GM23338 (cell line): ENCODE results near the gene SAMD10. TPM values are rescaled to one million over a fixed set of nuclear protein-coding genes. Genes with fewer than 3 reads are reported as not detected.

ENCODE experiments used
- ATAC-seq: fragments of 200-7000 bp; cut with Tn5 transposase; 3 replicates; pipeline ENCODE4 v1.9.1; 2020
- DNase-seq: peaks from one replicate; pipeline ENCODE4 v3.0.0-alpha.2; 2015; ENCODE audit warnings: low spot score
- H2AFZ ChIP-seq: fragments of 200-600 bp; sonication (generic); 2 replicates; pipeline ENCODE4 v1.8.0; 2016; ENCODE audit warnings: antibody characterized with exemption, mild to moderate bottlenecking, moderate library complexity
- H3F3A ChIP-seq: fragments of 200-600 bp; sonication (generic); replicated peaks from 2 replicates; pipeline ENCODE4 v1.8.0; 2017; ENCODE audit warnings: antibody characterized with exemption, mixed run types, low read depth
- H3K27ac ChIP-seq: fragments of 200-600 bp; sonication (generic); 2 replicates; pipeline ENCODE4 v1.6.1; 2016; ENCODE audit warnings: low read depth
- H3K27me3 ChIP-seq: fragments of 200-600 bp; sonication (generic); 2 replicates; pipeline ENCODE4 v1.8.0; 2016; ENCODE audit warnings: mild to moderate bottlenecking, mixed run types, moderate library complexity; ENCODE audit not compliant: insufficient read depth
- H3K36me3 ChIP-seq: fragments of 200-600 bp; sonication (generic); 2 replicates; pipeline ENCODE4 v1.8.0; 2016; ENCODE audit warnings: mild to moderate bottlenecking; ENCODE audit not compliant: insufficient read depth
- H3K4me1 ChIP-seq: fragments of 200-600 bp; sonication (generic); 2 replicates; pipeline ENCODE4 v1.8.0; 2016; ENCODE audit warnings: mild to moderate bottlenecking, moderate library complexity; ENCODE audit not compliant: insufficient read depth
- H3K4me2 ChIP-seq: fragments of 200-600 bp; sonication (generic); 2 replicates; pipeline ENCODE4 v1.7.1; 2017; ENCODE audit warnings: mixed run types
- H3K4me3 ChIP-seq: fragments of 200-600 bp; sonication (generic); 2 replicates; pipeline ENCODE4 v1.6.1; 2016; ENCODE audit warnings: mixed run types
- H3K79me2 ChIP-seq: fragments of 200-600 bp; sonication (generic); replicated peaks from 2 replicates; pipeline ENCODE4 v1.8.0; 2017; ENCODE audit warnings: mild to moderate bottlenecking; ENCODE audit not compliant: insufficient read depth
- H3K9me2 ChIP-seq: fragments of 200-600 bp; sonication (generic); 2 replicates; pipeline ENCODE4 v1.8.0; 2017; ENCODE audit not compliant: insufficient read depth
- H4K20me1 ChIP-seq: fragments of 200-600 bp; sonication (generic); replicated peaks from 2 replicates; pipeline ENCODE4 v1.8.0; 2017; ENCODE audit warnings: mild to moderate bottlenecking; ENCODE audit not compliant: insufficient read depth
- H3K27ac Mint-ChIP-seq: 2 replicates; pipeline ENCODE4 v1.8.0; 2020; ENCODE audit warnings: inconsistent platforms, mild to moderate bottlenecking, moderate library complexity, mixed read lengths
- H3K27me3 Mint-ChIP-seq: 3 replicates; pipeline ENCODE4 v1.8.0; 2022; ENCODE audit warnings: low read depth, mild to moderate bottlenecking, moderate library complexity, mixed read lengths, inconsistent platforms; ENCODE audit not compliant: insufficient read depth, poor library complexity
- H3K36me3 Mint-ChIP-seq: 3 replicates; pipeline ENCODE4 v1.8.0; 2021; ENCODE audit warnings: low read depth, mild to moderate bottlenecking, inconsistent platforms, moderate library complexity, mixed read lengths
- H3K4me1 Mint-ChIP-seq: 3 replicates; pipeline ENCODE4 v1.8.0; 2020; ENCODE audit warnings: mild to moderate bottlenecking, inconsistent platforms, mixed read lengths
- H3K4me3 Mint-ChIP-seq: 3 replicates; pipeline ENCODE4 v1.8.0; 2021; ENCODE audit warnings: moderate library complexity, mild to moderate bottlenecking, inconsistent platforms, mixed read lengths
- H3K9me3 Mint-ChIP-seq: 3 replicates; pipeline ENCODE4 v1.8.0; 2020; ENCODE audit warnings: moderate library complexity, mild to moderate bottlenecking, inconsistent platforms, mixed read lengths
- JUNB ChIP-seq: IDR thresholded peaks from one replicate; pipeline ENCODE4 v1.6.1; 2016; ENCODE audit warnings: antibody characterized with exemption; ENCODE audit not compliant: unreplicated experiment
- NANOG ChIP-seq: IDR thresholded peaks from 2 replicates; pipeline ENCODE4 v1.6.1; 2016; ENCODE audit warnings: antibody characterized with exemption, borderline replicate concordance
- POLR2AphosphoS5 ChIP-seq: IDR thresholded peaks from 2 replicates; pipeline ENCODE4 v1.6.1; 2016; ENCODE audit warnings: antibody characterized with exemption, low read depth
- STAT1 ChIP-seq: IDR thresholded peaks from one replicate; pipeline ENCODE4 v1.6.1; 2016; ENCODE audit warnings: antibody characterized with exemption; ENCODE audit not compliant: unreplicated experiment
- ZNF331 ChIP-seq: fragments of 250-450 bp; sonication (Bioruptor Pico); IDR thresholded peaks from 2 replicates; pipeline ENCODE4 v1.5.0; 2020; ENCODE audit warnings: low read depth, mild to moderate bottlenecking, moderate library complexity
- polyA plus RNA-seq: library from polyadenylated mRNA; unstranded; fragments of >200 nt; fragmentation: Nextera tagmentation; extraction: Ambion mirVana; gene quantifications from 2 replicates; pipeline ENCODE4 v1.2.1, GENCODE V29; 2016
- total RNA-seq: library from RNA; depleted of rRNA; stranded (reverse); fragments of >200 nt; shearing (Covaris generic); gene quantifications from 2 replicates; pipeline ENCODE4 v1.2.3, GENCODE V29; 2014
- TF ChIP-seq, protein P1 (sequence below): IDR thresholded peaks from one replicate; pipeline ENCODE4 v1.6.1; 2018; ENCODE audit warnings: antibody characterized with exemption; ENCODE audit not compliant: unreplicated experiment
- TF ChIP-seq, protein P2 (sequence below): fragments of 250-450 bp; sonication (Bioruptor Pico); IDR thresholded peaks from 2 replicates; pipeline ENCODE4 v1.5.0; 2020; ENCODE audit warnings: mild to moderate bottlenecking, moderate library complexity
- TF ChIP-seq, protein P3 (sequence below), 2 experiments: fragments of 200-600 bp in 1 of 2; sonication (generic) in 1 of 2; conservative IDR thresholded peaks; 2 replicates each; pipeline versions ENCODE4 v1.5.1 to v1.6.1; 2016 to 2017; ENCODE audit warnings: antibody characterized with exemption in 2 of 2, low read depth in 2 of 2, mild to moderate bottlenecking in 2 of 2, moderate library complexity in 1 of 2

SAMD10 gene
- total and polyA plus RNA-seq, 2 experiments from 2014 or later = 2.1 to 7.3 TPM

DNA sequence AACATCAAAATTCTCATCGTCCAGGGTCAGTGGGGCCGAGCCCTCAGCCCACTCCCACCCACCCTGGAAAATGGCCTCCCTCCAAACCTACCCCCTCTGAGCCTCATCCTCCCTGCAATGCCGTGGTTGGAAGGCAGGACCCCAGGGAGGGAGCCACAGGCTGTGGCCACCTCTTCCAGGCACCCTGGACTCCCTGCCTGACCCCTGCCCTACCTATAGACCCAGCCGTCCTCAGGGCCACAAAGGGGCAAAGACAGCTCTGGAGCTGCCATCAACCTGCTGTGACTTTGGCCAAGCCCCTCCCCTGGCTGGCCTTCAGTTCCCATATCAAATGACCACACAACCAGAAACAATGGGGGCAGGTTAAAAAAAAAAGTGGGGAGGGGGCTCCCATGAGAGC is 21.0 kb downstream of the SAMD10 start (continued):
- TF ChIP-seq, protein P1, sequence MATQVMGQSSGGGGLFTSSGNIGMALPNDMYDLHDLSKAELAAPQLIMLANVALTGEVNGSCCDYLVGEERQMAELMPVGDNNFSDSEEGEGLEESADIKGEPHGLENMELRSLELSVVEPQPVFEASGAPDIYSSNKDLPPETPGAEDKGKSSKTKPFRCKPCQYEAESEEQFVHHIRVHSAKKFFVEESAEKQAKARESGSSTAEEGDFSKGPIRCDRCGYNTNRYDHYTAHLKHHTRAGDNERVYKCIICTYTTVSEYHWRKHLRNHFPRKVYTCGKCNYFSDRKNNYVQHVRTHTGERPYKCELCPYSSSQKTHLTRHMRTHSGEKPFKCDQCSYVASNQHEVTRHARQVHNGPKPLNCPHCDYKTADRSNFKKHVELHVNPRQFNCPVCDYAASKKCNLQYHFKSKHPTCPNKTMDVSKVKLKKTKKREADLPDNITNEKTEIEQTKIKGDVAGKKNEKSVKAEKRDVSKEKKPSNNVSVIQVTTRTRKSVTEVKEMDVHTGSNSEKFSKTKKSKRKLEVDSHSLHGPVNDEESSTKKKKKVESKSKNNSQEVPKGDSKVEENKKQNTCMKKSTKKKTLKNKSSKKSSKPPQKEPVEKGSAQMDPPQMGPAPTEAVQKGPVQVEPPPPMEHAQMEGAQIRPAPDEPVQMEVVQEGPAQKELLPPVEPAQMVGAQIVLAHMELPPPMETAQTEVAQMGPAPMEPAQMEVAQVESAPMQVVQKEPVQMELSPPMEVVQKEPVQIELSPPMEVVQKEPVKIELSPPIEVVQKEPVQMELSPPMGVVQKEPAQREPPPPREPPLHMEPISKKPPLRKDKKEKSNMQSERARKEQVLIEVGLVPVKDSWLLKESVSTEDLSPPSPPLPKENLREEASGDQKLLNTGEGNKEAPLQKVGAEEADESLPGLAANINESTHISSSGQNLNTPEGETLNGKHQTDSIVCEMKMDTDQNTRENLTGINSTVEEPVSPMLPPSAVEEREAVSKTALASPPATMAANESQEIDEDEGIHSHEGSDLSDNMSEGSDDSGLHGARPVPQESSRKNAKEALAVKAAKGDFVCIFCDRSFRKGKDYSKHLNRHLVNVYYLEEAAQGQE = no peak

DNA sequence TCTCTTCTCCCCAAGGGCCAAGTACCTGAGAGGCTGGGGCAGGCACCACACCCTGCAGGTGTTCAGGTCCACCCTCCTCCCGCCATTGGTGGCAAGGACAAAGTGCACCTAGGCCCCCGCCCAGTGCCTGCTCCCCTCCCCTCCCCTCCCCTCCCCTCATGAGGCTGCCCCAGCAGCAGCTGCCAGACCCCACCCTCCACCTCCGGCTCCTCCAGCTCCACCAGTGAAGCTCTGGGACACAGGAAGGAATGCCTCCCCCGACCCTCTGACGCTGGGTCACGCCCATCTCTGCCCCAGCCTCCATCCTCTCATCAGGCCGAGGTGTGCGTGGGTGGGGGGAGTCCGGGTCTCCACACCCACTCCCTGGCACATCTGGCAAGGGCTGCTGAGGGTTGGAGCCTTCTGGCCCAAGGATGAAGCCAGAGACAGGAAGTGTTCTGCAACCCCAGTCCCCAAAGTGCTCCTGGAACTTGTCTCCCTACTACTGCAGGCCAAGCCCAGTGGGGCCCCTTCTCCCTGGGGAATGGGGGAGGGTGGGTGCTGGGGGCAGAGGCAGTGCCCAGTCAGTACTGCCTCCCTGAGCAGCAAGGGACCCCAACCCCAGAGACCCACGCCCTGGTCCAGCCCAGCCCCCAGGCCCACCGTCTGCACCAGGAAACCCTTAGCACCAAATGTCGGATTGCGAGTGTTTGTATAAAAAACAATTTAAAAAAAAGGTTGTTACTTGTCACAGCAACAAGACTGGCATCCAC is 21.6 kb downstream of the SAMD10 start:
- Mint-ChIP-seq H3K27ac (peak overlapping the region; percentile 95), H3K36me3 (peaks cover 26% of the 10 kb centered on the region), H3K4me1 (peaks cover 34% of the 10 kb centered on the region), H3K27me3 (peaks cover 14% of the 10 kb centered on the region), H3K4me3 (peak overlapping the region; percentile 83), H3K9me3 (no peaks in the 10 kb centered on the region)
- Histone ChIP-seq H3K36me3 (no peaks in the 10 kb centered on the region), H3K9me2 (no peaks in the 10 kb centered on the region), H3F3A (0 out of 2 replicates have a peak, but pooled peaks cover 11% of the 10 kb centered on the region), H3K4me2 (peak overlapping the region; percentile 99), H3K4me1 (peaks cover 18% of the 10 kb centered on the region), H3K27me3 (no peaks in the 10 kb centered on the region), H3K4me3 (peak overlapping the region; percentile 91), H3K79me2 (peaks cover 30% of the 10 kb centered on the region), H4K20me1 (peaks cover 17% of the 10 kb centered on the region), H3K27ac (peak overlapping the region; percentile 90), H2AFZ (peak overlapping the region; percentile 25; the same call in 1 of the 2 replicates)
- DNase-seq (peak; percentile 92), ATAC-seq (peak; percentile 33)
- TF ChIP-seq, protein P2, sequence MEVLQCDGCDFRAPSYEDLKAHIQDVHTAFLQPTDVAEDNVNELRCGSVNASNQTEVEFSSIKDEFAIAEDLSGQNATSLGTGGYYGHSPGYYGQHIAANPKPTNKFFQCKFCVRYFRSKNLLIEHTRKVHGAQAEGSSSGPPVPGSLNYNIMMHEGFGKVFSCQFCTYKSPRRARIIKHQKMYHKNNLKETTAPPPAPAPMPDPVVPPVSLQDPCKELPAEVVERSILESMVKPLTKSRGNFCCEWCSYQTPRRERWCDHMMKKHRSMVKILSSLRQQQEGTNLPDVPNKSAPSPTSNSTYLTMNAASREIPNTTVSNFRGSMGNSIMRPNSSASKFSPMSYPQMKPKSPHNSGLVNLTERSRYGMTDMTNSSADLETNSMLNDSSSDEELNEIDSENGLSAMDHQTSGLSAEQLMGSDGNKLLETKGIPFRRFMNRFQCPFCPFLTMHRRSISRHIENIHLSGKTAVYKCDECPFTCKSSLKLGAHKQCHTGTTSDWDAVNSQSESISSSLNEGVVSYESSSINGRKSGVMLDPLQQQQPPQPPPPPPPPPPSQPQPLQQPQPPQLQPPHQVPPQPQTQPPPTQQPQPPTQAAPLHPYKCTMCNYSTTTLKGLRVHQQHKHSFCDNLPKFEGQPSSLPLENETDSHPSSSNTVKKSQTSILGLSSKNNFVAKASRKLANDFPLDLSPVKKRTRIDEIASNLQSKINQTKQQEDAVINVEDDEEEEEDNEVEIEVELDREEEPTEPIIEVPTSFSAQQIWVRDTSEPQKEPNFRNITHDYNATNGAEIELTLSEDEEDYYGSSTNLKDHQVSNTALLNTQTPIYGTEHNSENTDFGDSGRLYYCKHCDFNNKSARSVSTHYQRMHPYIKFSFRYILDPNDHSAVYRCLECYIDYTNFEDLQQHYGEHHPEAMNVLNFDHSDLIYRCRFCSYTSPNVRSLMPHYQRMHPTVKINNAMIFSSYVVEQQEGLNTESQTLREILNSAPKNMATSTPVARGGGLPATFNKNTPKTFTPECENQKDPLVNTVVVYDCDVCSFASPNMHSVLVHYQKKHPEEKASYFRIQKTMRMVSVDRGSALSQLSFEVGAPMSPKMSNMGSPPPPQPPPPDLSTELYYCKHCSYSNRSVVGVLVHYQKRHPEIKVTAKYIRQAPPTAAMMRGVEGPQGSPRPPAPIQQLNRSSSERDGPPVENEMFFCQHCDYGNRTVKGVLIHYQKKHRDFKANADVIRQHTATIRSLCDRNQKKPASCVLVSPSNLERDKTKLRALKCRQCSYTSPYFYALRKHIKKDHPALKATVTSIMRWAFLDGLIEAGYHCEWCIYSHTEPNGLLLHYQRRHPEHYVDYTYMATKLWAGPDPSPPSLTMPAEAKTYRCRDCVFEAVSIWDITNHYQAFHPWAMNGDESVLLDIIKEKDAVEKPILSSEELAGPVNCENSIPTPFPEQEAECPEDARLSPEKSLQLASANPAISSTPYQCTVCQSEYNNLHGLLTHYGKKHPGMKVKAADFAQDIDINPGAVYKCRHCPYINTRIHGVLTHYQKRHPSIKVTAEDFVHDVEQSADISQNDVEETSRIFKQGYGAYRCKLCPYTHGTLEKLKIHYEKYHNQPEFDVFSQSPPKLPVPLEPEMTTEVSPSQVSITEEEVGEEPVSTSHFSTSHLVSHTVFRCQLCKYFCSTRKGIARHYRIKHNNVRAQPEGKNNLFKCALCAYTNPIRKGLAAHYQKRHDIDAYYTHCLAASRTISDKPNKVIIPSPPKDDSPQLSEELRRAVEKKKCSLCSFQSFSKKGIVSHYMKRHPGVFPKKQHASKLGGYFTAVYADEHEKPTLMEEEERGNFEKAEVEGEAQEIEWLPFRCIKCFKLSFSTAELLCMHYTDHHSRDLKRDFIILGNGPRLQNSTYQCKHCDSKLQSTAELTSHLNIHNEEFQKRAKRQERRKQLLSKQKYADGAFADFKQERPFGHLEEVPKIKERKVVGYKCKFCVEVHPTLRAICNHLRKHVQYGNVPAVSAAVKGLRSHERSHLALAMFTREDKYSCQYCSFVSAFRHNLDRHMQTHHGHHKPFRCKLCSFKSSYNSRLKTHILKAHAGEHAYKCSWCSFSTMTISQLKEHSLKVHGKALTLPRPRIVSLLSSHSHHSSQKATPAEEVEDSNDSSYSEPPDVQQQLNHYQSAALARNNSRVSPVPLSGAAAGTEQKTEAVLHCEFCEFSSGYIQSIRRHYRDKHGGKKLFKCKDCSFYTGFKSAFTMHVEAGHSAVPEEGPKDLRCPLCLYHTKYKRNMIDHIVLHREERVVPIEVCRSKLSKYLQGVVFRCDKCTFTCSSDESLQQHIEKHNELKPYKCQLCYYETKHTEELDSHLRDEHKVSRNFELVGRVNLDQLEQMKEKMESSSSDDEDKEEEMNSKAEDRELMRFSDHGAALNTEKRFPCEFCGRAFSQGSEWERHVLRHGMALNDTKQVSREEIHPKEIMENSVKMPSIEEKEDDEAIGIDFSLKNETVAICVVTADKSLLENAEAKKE (CRISPR knock-in tag) = no peak
- TF ChIP-seq JUNB (no peak), ZNF331 (CRISPR knock-in tag) (no peak), NANOG (no peak), STAT1 (no peak), POLR2AphosphoS5 (no peak)
- TF ChIP-seq, protein P1 = no peak
- TF ChIP-seq, protein P3, sequence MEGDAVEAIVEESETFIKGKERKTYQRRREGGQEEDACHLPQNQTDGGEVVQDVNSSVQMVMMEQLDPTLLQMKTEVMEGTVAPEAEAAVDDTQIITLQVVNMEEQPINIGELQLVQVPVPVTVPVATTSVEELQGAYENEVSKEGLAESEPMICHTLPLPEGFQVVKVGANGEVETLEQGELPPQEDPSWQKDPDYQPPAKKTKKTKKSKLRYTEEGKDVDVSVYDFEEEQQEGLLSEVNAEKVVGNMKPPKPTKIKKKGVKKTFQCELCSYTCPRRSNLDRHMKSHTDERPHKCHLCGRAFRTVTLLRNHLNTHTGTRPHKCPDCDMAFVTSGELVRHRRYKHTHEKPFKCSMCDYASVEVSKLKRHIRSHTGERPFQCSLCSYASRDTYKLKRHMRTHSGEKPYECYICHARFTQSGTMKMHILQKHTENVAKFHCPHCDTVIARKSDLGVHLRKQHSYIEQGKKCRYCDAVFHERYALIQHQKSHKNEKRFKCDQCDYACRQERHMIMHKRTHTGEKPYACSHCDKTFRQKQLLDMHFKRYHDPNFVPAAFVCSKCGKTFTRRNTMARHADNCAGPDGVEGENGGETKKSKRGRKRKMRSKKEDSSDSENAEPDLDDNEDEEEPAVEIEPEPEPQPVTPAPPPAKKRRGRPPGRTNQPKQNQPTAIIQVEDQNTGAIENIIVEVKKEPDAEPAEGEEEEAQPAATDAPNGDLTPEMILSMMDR (conservative IDR thresholded peaks at IDR 0.05; ENCODE audit: low read depth in 2 of 2) = no peak
